GM19035 (cell line): Measurements from ENCODE around the gene AGAP2.
A peak's percentile ranks its signal among the peaks of the same experiment; 100 is the strongest.

ENCODE experiments used
- ATAC-seq: cut with Tn5 transposase; IDR thresholded peaks from one replicate; pipeline ENCODE4 v1.9.1; 2021; ENCODE audit not compliant: unreplicated experiment

Gene AGAP2

GRCh38 chr12:57754411-57755193, 16.1 kb upstream of the AGAP2 start, which contains the start of gene MARCHF9:
MARCHF9 (plus strand) TSS chr12:57755103; CDS start chr12:57755529, 426 bp downstream.
- peak; percentile 31 for ATAC-seq

DNA sequence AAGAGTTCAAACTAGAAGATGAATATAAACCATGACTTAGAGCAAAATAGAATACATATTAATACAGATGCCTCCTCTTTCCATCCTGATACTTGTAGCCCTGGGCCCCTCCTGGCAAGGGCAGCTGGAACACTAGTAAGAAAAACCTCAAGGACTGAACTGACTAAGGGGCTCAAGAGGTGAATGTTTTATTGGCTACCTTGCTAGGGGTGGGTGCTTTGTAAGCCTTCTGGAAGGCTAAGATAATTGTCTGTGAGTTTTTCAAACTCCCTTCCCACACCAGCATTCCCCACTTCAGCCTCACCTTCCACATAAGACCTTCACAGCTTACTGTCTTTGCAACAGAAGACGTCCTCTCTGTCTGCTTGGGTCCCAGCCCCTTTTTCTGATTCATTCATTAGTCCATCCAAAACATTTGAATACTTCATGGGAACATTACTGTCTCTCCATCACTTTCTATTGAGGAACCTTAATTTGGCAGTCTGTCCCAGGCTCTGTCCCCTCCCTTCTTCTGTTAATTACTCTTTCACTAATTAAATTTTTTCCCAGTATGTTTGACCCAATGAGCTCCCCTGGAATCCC, 15.3 kb upstream of the AGAP2 start:
- no peak for ATAC-seq

- ATAC-seq, result no peak
These were observed 14.1 kb upstream of the AGAP2 start for GRCh38 chr12:57752668-57753000.

- peak; percentile 68 for ATAC-seq
These were observed 13.5 kb upstream of the AGAP2 start, which contains the start of gene CDK4 for GRCh38 chr12:57751788-57752667. CDK4 (minus strand) TSS chr12:57752310; CDS start chr12:57751717, 593 bp downstream.

GRCh38 chr12:57751432-57751787, 12.9 kb upstream of the AGAP2 start:
- ATAC-seq, result no peak

- no peak for ATAC-seq
These were observed 12.3 kb upstream of the AGAP2 start for GRCh38 chr12:57750561-57751431.

DNA sequence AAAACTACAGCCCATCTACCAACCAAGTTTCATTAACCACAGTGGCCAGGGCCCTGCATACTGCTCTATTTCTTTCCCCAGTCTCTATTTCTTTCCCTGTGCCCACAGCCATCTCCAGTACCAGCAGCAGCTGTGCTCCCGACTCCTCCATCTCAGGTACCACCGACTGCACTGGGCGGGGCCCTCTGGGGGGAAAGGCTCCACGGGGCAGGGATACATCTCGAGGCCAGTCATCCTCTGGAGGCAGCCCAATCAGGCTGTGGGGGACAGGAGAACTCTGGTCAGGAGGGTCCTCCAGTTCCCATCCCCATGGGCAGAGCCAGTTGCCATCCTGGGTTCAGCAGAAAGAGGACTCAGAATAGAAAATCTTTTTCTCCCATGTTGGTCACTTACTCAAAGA, 10.5 kb upstream of the AGAP2 start:
- no peak for ATAC-seq

DNA sequence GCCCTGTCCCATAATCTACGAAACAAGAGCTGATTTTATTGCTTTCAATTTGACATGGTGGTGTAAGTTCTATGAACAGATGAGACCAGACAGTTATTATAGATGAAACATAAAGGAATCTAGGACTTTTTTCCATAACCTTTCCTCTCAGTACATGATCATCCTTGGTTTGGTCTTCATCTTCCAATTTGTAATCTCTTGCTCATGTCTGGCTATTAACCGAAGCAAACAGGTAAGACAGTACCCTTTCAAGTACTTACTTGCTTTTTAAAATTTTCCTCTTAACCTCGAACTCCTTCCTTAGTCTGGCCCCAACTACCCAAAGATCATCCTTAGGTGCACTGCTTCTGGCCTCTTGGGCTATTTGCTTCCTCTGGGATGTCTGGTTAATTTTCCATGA, 7.5 kb upstream of the AGAP2 start:
- no peak for ATAC-seq

- ATAC-seq, result no peak
These were observed 6.9 kb upstream of the AGAP2 start for GRCh38 chr12:57745485-57745881.

DNA sequence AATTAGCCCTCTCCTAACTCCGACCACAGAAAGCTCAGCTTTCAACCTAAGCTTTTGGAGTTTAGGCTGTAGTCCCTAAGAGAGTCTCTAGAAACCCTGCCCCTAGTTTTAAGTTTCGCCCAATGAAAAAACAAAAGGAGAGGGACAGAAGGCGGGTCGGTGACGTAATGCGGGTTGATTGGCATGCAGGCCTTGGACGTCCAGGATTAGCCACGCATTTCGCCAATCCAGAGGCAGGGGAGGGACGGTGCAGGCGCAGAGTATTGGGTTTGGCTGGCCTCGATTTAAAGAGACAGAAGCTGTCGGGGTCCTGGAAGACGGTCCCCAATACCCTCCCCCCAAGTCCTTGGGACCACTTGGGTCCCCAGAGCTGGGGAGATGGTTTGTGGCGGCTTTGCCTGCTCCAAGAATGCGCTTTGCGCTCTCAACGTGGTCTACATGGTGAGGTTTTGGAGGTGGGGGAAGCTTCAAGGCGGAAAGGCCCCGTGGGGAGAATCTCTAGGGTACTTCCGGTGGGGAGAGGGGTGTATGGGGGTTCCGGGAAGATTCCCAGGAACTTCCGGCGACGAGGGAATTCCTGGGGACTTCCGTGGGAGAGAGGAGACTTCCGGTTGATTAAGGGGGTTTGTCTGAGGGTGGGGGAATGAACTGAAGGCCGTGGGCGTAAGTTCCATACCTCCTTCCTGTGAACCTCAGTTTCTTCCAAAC, 6.4 kb upstream of the AGAP2 start, which contains the start of gene TSPAN31:
TSS of gene TSPAN31 (plus strand) at position 263 of the 708 bp plus-strand sequence. CDS start at position 379, 116 bp downstream.
- peak; percentile 84 for ATAC-seq

DNA sequence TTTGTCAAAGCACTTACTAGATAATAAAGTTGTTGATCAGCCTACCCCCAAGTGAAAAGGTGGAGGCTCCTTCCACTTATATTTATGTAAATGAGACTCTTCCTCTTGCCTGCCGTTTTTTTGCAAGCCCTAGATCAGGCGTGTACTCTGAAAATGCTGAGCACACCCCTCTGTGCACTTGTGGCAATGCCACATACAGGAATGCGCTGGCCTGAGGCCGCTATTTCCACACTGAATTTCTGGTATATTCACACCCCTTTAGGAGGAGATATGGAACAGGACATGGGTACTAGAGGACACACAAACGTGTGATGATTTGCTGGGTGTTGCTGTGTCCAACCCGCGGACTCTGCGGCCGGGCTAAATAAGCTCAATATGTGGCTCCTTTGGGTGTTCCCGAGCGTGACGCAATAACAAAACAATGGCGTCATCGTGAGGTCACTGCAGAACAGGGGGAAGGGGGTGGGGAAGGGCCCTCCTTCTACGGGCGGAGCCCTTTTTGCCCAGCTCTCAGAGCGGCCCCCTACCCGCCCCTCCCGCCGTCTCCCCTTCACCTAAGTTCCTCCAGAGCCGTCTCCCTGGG, 5.7 kb upstream of the AGAP2 start:
- peak; percentile 43 for ATAC-seq

DNA sequence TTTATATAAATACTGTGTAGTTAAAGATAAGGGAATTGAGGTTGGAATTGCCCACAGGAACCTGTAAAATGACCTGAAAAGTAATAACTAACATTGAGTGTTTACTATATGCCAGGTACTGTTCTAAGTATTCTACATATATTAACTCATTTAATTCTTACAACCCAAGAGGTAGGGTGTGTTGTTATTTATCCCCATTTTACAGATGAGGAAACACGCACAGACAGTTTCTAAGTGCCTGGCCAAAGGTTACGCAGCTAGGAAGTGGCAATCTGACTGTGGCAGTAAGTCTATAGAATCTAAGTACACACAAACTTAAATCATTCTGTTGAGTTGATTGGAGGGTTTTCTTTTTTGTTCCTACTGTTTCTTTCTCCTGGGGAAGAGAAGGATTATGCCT, 5.2 kb upstream of the AGAP2 start:
- no peak for ATAC-seq

- peak; percentile 55 for ATAC-seq
These were observed 3.5 kb upstream of the AGAP2 start for GRCh38 chr12:57741844-57742738.

DNA sequence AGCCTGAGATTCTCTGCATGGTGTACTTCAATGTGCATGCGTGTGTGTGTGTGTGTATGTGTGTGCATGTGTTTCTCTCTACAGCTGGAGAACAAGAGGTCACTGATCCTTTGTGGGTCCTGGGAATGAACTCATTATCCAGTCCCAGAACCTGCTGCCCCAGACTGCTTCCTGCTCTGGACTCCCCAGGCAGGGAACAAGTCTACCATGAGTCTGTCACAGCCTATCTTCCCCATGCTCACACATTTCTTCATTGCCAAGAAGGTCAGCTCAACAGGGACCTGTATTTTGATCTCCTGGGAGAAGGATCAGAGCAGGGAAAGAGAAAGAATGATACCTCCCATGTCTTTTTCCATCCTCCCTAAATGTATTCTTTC, 2.9 kb upstream of the AGAP2 start:
- no peak for ATAC-seq

DNA sequence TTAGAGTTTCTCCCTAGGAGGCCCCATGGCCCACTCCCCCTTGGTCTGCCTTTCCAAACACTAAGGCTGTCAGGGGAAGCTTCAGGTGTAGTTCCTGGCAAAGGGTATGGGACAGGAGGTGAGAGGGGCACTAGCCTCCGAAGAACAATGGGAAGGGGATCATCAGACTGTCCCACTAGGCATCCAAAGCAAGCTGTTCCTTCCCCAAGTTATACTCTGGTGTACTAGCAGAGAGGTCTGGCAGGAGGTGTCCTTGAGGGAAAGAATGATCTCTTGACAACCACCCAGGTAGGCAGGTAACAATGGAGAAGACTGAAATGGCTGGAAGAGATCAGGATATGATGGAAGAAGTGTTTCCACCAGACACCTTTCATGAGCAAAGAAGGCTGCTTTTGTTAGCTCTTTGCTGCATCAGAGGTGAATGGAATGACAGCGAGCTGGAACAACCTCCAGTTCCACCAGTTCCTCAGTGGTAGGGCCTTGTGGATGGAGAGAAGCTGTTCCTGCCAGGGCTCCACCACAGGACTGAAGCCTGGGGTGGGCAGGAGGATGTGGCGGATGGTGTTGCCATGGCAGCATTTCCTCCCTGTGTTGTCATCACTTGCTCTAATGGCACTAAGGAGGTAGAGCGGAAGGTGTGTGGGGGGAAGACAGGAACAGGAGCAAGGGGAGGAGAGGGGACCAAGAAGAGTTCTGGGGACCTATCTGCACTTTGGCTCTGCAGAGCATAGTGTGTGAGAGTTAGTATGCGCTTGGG, 2.3 kb upstream of the AGAP2 start:
- ATAC-seq, result peak; percentile 38

DNA sequence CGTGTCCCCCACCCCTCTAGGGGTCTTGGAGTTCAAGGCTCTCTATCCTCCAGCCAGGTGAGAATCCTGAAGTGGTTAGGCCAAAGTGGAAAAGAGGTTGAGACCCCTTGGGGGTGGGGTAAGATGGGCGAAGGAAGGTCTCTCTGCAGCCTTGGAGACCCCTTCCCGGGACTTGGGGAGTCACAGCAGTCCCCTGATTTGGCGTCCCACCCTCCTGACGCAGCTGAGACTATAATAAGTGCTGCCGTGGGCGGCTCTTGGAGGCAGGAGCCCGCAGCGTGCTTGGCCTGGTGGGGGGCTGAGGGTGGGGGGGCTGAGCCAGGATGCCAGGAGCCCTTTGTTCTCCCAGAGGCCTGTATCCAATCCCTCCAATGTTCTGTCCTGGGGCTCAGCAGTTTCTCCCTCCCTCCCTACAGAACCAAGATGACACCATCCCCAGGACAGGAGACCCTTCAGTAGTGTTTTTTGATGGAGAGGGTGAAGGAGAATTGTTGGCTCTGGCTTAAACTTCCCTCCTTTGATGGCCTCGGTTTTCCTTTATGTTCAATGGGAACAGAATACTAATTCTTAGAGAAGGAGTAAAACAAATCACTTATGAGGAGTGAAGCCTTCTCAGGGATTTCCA, 1.5 kb upstream of the AGAP2 start:
- ATAC-seq, result no peak

DNA sequence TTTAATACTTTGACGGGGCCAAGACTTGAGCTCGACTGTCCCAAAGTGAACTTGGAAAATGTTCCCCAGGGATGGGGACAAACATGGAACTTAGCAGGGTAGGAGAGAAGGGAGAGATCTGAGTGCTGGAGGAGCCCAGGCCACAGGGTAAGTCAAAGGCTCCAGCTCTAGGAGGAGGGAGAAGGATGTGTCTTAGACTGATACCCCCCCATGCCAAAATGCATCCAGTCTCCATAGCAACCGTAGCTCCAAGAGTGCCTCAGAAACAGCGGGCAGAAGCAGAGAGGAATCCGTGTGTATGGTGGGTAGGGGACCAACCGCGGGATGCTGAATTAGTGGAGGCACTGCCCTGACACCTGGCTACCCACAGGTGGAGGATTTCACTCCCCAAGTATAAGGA, 845 bp upstream of the AGAP2 start:
- ATAC-seq, result no peak
